Measurements from ENCODE around the gene GART. TPM values are rescaled to one million over a fixed set of nuclear protein-coding genes. Genes with fewer than 3 reads are reported as not detected.
A peak's percentile ranks its signal among the peaks of the same experiment; 100 is the strongest.

The GART gene
- total RNA-seq, 1 experiment from 2014 or later: 162 TPM

- no CpG with 5 or more reads among the region's 6 CpGs for WGBS (ENCODE audit: extremely low coverage, insufficient read length, low lambda C conversion rate)
- Histone ChIP-seq H3K4ac (ENCODE audit: low read depth, low read length) (no peak overlapping the region), H2BK15ac (ENCODE audit: low read depth, low read length) (no peak overlapping the region), H3T11ph (ENCODE audit: low read length) (no peak overlapping the region), H3K56ac (ENCODE audit: insufficient read length, low read depth, low read length) (no peak overlapping the region), H3K4me1 (ENCODE audit: insufficient read depth, low read length) (no peaks in the 10 kb centered on the region), H2BK20ac (ENCODE audit: low read depth, low read length, poor library complexity, severe bottlenecking) (no peak overlapping the region), H3K9me3 (ENCODE audit: control insufficient read depth, low read depth, low read length) (no peaks in the 10 kb centered on the region), H3K79me2 (ENCODE audit: insufficient read depth, low read length) (0 out of 2 replicates have a peak, but pooled peaks cover 4% of the 10 kb centered on the region), H3K27me3 (ENCODE audit: insufficient read depth, low read length) (no peaks in the 10 kb centered on the region), H4K5ac (ENCODE audit: insufficient read length, low read depth, low read length) (no peak overlapping the region), H2AFZ (ENCODE audit: low read length) (no peak overlapping the region), H3K23me2 (ENCODE audit: insufficient read length, low read depth, low read length, poor library complexity, severe bottlenecking) (peaks cover 10% of the 10 kb centered on the region), H3K18ac (ENCODE audit: insufficient read length, low read depth, low read length) (no peak overlapping the region), H3K9ac (ENCODE audit: extremely low read depth, insufficient read length, low read length) (peak overlapping the region; percentile 9), H2AK5ac (ENCODE audit: insufficient read length, low read length) (no peak overlapping the region), H2BK5ac (ENCODE audit: insufficient read length, low read length) (no peak overlapping the region), H4K91ac (ENCODE audit: insufficient read length, low read depth, low read length) (no peak overlapping the region), H3K4me2 (ENCODE audit: insufficient read depth, insufficient read length, low read length) (peak overlapping the region; percentile 21), H2BK12ac (ENCODE audit: insufficient read length, low read depth, low read length) (no peak overlapping the region), H3K23ac (ENCODE audit: insufficient read length, low read depth, low read length) (no peak overlapping the region), H4K8ac (replicated peaks; ENCODE audit: insufficient read length, low read depth, low read length) (no peak overlapping the region), H2BK120ac (ENCODE audit: low read depth, low read length, poor library complexity, severe bottlenecking) (no peak overlapping the region), H3K79me1 (ENCODE audit: insufficient read depth, low read depth, low read length, poor library complexity, severe bottlenecking) (no peaks in the 10 kb centered on the region), H3K27ac (ENCODE audit: insufficient read length, low read depth, low read length) (no peak overlapping the region), H3K14ac (ENCODE audit: insufficient read depth, low read length) (no peak overlapping the region), H4K20me1 (ENCODE audit: control insufficient read depth, insufficient read depth, insufficient read length) (no peaks in the 10 kb centered on the region)
- peaks cover 14 to 15% of the 10 kb centered on the region in 2 experiments for H3K4me1 Mint-ChIP-seq
- no peak for DNase-seq
- no peak for TF ChIP-seq CTCF (conservative IDR thresholded peaks at IDR 0.05)
- H3K4me3 Mint-ChIP-seq: peak overlapping the region; percentile 70 to 84
- no peaks in the 10 kb centered on the region for H3K9me3 Mint-ChIP-seq
- H3K27ac Mint-ChIP-seq: no peak overlapping the region; a peak in 1 of 7 replicates
- no peaks in the 10 kb centered on the region for H3K27me3 Mint-ChIP-seq (ENCODE audit: low read depth)
- H3K36me3 Mint-ChIP-seq (ENCODE audit: insufficient read depth in 1 of 3, low read depth in 3 of 3): peaks cover 9 to 33% (median 33%) of the 10 kb centered on the region in 3 experiments; a peak in 6 of 7 replicates
These were observed 45.0 kb upstream of the GART start for GRCh38 chr21:33586927-33587326.
